ENCODE data around the gene MEP1B.

DNA sequence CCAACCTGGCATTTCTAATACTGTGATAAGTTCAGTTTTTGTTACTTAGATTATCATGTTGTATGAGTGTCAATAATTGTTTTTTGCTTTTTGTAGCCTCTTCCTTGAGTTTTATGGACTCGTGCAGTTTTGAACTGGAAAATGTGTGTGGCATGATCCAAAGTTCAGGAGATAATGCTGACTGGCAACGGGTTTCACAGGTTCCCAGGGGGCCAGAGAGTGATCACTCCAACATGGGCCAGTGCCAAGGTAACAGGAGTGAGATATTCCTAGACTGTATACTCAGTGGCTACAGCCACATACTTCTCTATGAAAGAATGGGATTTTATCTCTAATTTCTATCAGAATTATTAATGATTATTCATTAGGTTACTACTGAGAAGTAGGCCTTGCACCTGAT, 18.2 kb downstream of the MEP1B start:
- TF ChIP-seq, protein P1, sequence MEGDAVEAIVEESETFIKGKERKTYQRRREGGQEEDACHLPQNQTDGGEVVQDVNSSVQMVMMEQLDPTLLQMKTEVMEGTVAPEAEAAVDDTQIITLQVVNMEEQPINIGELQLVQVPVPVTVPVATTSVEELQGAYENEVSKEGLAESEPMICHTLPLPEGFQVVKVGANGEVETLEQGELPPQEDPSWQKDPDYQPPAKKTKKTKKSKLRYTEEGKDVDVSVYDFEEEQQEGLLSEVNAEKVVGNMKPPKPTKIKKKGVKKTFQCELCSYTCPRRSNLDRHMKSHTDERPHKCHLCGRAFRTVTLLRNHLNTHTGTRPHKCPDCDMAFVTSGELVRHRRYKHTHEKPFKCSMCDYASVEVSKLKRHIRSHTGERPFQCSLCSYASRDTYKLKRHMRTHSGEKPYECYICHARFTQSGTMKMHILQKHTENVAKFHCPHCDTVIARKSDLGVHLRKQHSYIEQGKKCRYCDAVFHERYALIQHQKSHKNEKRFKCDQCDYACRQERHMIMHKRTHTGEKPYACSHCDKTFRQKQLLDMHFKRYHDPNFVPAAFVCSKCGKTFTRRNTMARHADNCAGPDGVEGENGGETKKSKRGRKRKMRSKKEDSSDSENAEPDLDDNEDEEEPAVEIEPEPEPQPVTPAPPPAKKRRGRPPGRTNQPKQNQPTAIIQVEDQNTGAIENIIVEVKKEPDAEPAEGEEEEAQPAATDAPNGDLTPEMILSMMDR (conservative IDR thresholded peaks at IDR 0.05; ENCODE audit: low read depth in 2 of 2), result no peak
- TF ChIP-seq EZH2 (IDR thresholded peaks at IDR 0.05; ENCODE audit: low read depth, unreplicated experiment) (no peak), POLR2AphosphoS5 (IDR thresholded peaks at IDR 0.05; ENCODE audit: low read depth) (no peak), EZH2phosphoT487 (IDR thresholded peaks at IDR 0.05; ENCODE audit: unreplicated experiment) (no peak), ZNF462 (CRISPR knock-in tag; IDR thresholded peaks at IDR 0.05) (no peak)
- TF ChIP-seq, protein P2, sequence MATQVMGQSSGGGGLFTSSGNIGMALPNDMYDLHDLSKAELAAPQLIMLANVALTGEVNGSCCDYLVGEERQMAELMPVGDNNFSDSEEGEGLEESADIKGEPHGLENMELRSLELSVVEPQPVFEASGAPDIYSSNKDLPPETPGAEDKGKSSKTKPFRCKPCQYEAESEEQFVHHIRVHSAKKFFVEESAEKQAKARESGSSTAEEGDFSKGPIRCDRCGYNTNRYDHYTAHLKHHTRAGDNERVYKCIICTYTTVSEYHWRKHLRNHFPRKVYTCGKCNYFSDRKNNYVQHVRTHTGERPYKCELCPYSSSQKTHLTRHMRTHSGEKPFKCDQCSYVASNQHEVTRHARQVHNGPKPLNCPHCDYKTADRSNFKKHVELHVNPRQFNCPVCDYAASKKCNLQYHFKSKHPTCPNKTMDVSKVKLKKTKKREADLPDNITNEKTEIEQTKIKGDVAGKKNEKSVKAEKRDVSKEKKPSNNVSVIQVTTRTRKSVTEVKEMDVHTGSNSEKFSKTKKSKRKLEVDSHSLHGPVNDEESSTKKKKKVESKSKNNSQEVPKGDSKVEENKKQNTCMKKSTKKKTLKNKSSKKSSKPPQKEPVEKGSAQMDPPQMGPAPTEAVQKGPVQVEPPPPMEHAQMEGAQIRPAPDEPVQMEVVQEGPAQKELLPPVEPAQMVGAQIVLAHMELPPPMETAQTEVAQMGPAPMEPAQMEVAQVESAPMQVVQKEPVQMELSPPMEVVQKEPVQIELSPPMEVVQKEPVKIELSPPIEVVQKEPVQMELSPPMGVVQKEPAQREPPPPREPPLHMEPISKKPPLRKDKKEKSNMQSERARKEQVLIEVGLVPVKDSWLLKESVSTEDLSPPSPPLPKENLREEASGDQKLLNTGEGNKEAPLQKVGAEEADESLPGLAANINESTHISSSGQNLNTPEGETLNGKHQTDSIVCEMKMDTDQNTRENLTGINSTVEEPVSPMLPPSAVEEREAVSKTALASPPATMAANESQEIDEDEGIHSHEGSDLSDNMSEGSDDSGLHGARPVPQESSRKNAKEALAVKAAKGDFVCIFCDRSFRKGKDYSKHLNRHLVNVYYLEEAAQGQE (IDR thresholded peaks at IDR 0.05; ENCODE audit: unreplicated experiment), result no peak

Data from GM23338 (cell line).